HepG2 (cell line): ENCODE measurements around the gene COQ3. TPM values are rescaled to one million over a fixed set of nuclear protein-coding genes. Genes with fewer than 3 reads are reported as not detected.
A peak's percentile ranks its signal among the peaks of the same experiment; 100 is the strongest.

Source experiments
- AHR ChIP-seq: IDR thresholded peaks from 2 replicates; pipeline ENCODE4 v1.6.1; 2018; ENCODE audit warnings: missing genetic modification reagents, missing compliant biosample characterization
- CBFB ChIP-seq: sonication (generic); formaldehyde crosslinking; IDR thresholded peaks from 2 replicates; pipeline ENCODE4 v1.4.0; 2020; ENCODE audit warnings: missing genetic modification reagents
- HNRNPLL ChIP-seq: fragments of 200-400 bp; formaldehyde crosslinking; IDR thresholded peaks from 2 replicates; pipeline ENCODE4 v1.6.1; 2017; ENCODE audit warnings: mild to moderate bottlenecking, low read depth, low read length; ENCODE audit not compliant: poor library complexity, severe bottlenecking
- IKZF4 ChIP-seq: sonication (generic); formaldehyde crosslinking; IDR thresholded peaks from 2 replicates; pipeline ENCODE4 v1.5.1; 2020; ENCODE audit warnings: borderline replicate concordance, mild to moderate bottlenecking, low read depth, missing genetic modification reagents; ENCODE audit errors: not compliant biosample characterization
- KDM3A ChIP-seq: IDR thresholded peaks from 2 replicates; pipeline ENCODE4 v1.6.1; 2018; ENCODE audit warnings: low read depth, missing compliant biosample characterization
- KDM5A ChIP-seq: fragments of 200-600 bp; sonication (generic); IDR thresholded peaks from 2 replicates; pipeline ENCODE4 v1.7.0; 2018; ENCODE audit warnings: antibody characterized with exemption, mild to moderate bottlenecking, low read length, borderline replicate concordance
- KLF9 ChIP-seq: IDR thresholded peaks from 2 replicates; pipeline ENCODE4 v1.6.1; 2016; ENCODE audit warnings: low read depth
- NFYC ChIP-seq: IDR thresholded peaks from 2 replicates; pipeline ENCODE4 v1.6.1; 2016; ENCODE audit warnings: missing genetic modification reagents, missing compliant biosample characterization
- PAXIP1 ChIP-seq: sonication (generic); formaldehyde crosslinking; conservative IDR thresholded peaks from 2 replicates; pipeline ENCODE4 v1.4.0; 2020; ENCODE audit warnings: mild to moderate bottlenecking, missing genetic modification reagents, moderate library complexity
- THAP7 ChIP-seq: sonication (generic); formaldehyde crosslinking; IDR thresholded peaks from 2 replicates; pipeline ENCODE4 v1.8.1; 2023; ENCODE audit warnings: mild to moderate bottlenecking, missing genetic modification reagents
- ZBTB20 ChIP-seq: sonication (generic); formaldehyde crosslinking; IDR thresholded peaks from 2 replicates; pipeline ENCODE4 v1.8.1; 2023; ENCODE audit warnings: missing genetic modification reagents, low read depth, mild to moderate bottlenecking, borderline replicate concordance
- ZNF33A ChIP-seq: sonication (generic); formaldehyde crosslinking; IDR thresholded peaks from 2 replicates; pipeline ENCODE4 v1.5.1; 2020; ENCODE audit warnings: missing genetic modification reagents, mild to moderate bottlenecking, moderate library complexity, borderline replicate concordance
- ZNF460 ChIP-seq: sonication (generic); formaldehyde crosslinking; IDR thresholded peaks from 2 replicates; pipeline ENCODE4 v1.5.1; 2020; ENCODE audit warnings: missing genetic modification reagents, mild to moderate bottlenecking, borderline replicate concordance
- ZNF704 ChIP-seq: sonication (generic); formaldehyde crosslinking; IDR thresholded peaks from 2 replicates; pipeline ENCODE4 v1.8.1; 2023; ENCODE audit warnings: mild to moderate bottlenecking, inconsistent platforms, moderate library complexity, missing genetic modification reagents, borderline replicate concordance
- ZSCAN31 ChIP-seq: sonication (generic); formaldehyde crosslinking; IDR thresholded peaks from 2 replicates; pipeline ENCODE4 v1.5.0; 2020; ENCODE audit warnings: low read depth, mild to moderate bottlenecking, missing genetic modification reagents
- polyA plus RNA-seq, 8 experiments: library from polyadenylated mRNA; depleted of rRNA in 3 of 8; stranded (reverse) in 7 of 8; unstranded in 1 of 8; fragments of >200 nt; fragmentation: Illumina TruSeq in 4 of 8; extraction: Trizol in 4 of 8; gene quantifications; 2 replicates each; pipeline versions ENCODE4 v1.2.1 to v1.2.3, GENCODE V29; 2011 to 2016; ENCODE audit warnings: low read depth in 4 of 8, missing spikeins in 1 of 8, mixed read lengths in 1 of 8; ENCODE audit not compliant: insufficient read depth in 1 of 8
- total RNA-seq, 5 experiments: library from RNA; depleted of rRNA; stranded (reverse); fragments of >200 nt; fragmentation: Illumina TruSeq; extraction: Trizol; gene quantifications; 2 replicates each; pipeline ENCODE4 v1.2.3, GENCODE V29; 2016; ENCODE audit warnings: low read depth in 1 of 5
- TF ChIP-seq, protein P1 (sequence below): sonication (generic); formaldehyde crosslinking; IDR thresholded peaks from 2 replicates; pipeline ENCODE4 v1.4.0; 2020; ENCODE audit warnings: missing genetic modification reagents
- TF ChIP-seq, protein P2 (sequence below): sonication (generic); formaldehyde crosslinking; IDR thresholded peaks from 2 replicates; pipeline ENCODE4 v1.9.0; 2021; ENCODE audit warnings: missing genetic modification reagents, borderline replicate concordance

COQ3 gene
- total and polyA plus RNA-seq, 2 of the 13 experiments (the other 11 are each of a cell fraction or from before 2014, with no cell fraction given): 5.3 to 20.5 TPM

GRCh38 chr6:99393698-99394531, at the start of gene COQ3 (continued):
- TF ChIP-seq THAP7 (CRISPR knock-in tag): 0 out of 2 replicates have a peak, but pooled peaks have one; percentile 46
- TF ChIP-seq ZNF704: no peak
- peak; percentile 65; the same call in 1 of the 2 replicates for TF ChIP-seq ZSCAN31 (CRISPR knock-in tag)
- peak; percentile 54 for TF ChIP-seq HNRNPLL
- 0 out of 2 replicates have a peak, but pooled peaks have one; percentile 34 for TF ChIP-seq PAXIP1 (CRISPR knock-in tag)
- TF ChIP-seq, protein P1, sequence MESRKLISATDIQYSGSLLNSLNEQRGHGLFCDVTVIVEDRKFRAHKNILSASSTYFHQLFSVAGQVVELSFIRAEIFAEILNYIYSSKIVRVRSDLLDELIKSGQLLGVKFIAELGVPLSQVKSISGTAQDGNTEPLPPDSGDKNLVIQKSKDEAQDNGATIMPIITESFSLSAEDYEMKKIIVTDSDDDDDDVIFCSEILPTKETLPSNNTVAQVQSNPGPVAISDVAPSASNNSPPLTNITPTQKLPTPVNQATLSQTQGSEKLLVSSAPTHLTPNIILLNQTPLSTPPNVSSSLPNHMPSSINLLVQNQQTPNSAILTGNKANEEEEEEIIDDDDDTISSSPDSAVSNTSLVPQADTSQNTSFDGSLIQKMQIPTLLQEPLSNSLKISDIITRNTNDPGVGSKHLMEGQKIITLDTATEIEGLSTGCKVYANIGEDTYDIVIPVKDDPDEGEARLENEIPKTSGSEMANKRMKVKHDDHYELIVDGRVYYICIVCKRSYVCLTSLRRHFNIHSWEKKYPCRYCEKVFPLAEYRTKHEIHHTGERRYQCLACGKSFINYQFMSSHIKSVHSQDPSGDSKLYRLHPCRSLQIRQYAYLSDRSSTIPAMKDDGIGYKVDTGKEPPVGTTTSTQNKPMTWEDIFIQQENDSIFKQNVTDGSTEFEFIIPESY (CRISPR knock-in tag): peak; percentile 66
- peak; percentile 95 for TF ChIP-seq KDM5A
- TF ChIP-seq, protein P2, sequence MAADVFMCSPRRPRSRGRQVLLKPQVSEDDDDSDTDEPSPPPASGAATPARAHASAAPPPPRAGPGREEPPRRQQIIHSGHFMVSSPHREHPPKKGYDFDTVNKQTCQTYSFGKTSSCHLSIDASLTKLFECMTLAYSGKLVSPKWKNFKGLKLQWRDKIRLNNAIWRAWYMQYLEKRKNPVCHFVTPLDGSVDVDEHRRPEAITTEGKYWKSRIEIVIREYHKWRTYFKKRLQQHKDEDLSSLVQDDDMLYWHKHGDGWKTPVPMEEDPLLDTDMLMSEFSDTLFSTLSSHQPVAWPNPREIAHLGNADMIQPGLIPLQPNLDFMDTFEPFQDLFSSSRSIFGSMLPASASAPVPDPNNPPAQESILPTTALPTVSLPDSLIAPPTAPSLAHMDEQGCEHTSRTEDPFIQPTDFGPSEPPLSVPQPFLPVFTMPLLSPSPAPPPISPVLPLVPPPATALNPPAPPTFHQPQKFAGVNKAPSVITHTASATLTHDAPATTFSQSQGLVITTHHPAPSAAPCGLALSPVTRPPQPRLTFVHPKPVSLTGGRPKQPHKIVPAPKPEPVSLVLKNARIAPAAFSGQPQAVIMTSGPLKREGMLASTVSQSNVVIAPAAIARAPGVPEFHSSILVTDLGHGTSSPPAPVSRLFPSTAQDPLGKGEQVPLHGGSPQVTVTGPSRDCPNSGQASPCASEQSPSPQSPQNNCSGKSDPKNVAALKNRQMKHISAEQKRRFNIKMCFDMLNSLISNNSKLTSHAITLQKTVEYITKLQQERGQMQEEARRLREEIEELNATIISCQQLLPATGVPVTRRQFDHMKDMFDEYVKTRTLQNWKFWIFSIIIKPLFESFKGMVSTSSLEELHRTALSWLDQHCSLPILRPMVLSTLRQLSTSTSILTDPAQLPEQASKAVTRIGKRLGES (CRISPR knock-in tag): no peak
- TF ChIP-seq KLF9 (CRISPR knock-in tag): no peak
- no peak for TF ChIP-seq ZNF460
- no peak for TF ChIP-seq KDM3A (CRISPR knock-in tag)
- TF ChIP-seq ZNF33A: no peak
- 0 out of 2 replicates have a peak, but pooled peaks have one; percentile 24 for TF ChIP-seq ZBTB20 (CRISPR knock-in tag)
- TF ChIP-seq AHR: no peak; the same call in 1 of the 2 replicates
- no peak for TF ChIP-seq NFYC (CRISPR knock-in tag)
- TF ChIP-seq CBFB (CRISPR knock-in tag): no peak
- no peak for TF ChIP-seq IKZF4
